Epidermal melanocyte (primary cell): Measurements from ENCODE around the gene DNAJC18.
"Not testable (repeated sequence)": the region's sequence is repeated elsewhere in the genome, so short reads cannot be mapped to it uniquely, and the experiment has no call there.

ENCODE experiments used
- DNase-seq: peaks from one replicate; pipeline ENCODE4 v3.0.0; 2011; ENCODE audit warnings: low spot score; ENCODE audit not compliant: insufficient read length

The DNAJC18 gene

GRCh38 chr5:139388198-139388821, 51.0 kb downstream of the DNAJC18 start:
- peak; percentile 21 for DNase-seq

GRCh38 chr5:139387611-139388197, 51.6 kb downstream of the DNAJC18 start:
- peak; percentile 12 for DNase-seq

GRCh38 chr5:139386956-139387355, 52.4 kb downstream of the DNAJC18 start:
- not testable (repeated sequence) for DNase-seq

- DNase-seq: no peak
Measured at GRCh38 chr5:139386050-139386438, 53.3 kb downstream of the DNAJC18 start.

GRCh38 chr5:139385061-139386049, 54.0 kb downstream of the DNAJC18 start:
- peak; percentile 11 for DNase-seq

- no peak for DNase-seq
Measured at GRCh38 chr5:139384591-139385051, 54.7 kb downstream of the DNAJC18 start.

GRCh38 chr5:139383993-139384590, 55.2 kb downstream of the DNAJC18 start:
- peak; percentile 11 for DNase-seq

- DNase-seq: peak; percentile 29
Measured at GRCh38 chr5:139383275-139383992, 55.9 kb downstream of the DNAJC18 start, which contains the start of gene SLC23A1. TSS of gene SLC23A1 (minus strand) at chr5:139383297. CDS start at chr5:139383253, 44 bp downstream.

- no peak for DNase-seq
Measured at GRCh38 chr5:139382807-139383206, 56.5 kb downstream of the DNAJC18 start.

- DNase-seq: no peak
Measured at GRCh38 chr5:139381837-139382761, 57.2 kb downstream of the DNAJC18 start.

GRCh38 chr5:139379626-139380449, 59.5 kb downstream of the DNAJC18 start:
- no peak for DNase-seq

GRCh38 chr5:139378941-139379361, 60.4 kb downstream of the DNAJC18 start:
- DNase-seq: peak; percentile 9

GRCh38 chr5:139378101-139378825, 61.1 kb downstream of the DNAJC18 start:
- DNase-seq: no peak

- no peak for DNase-seq
Measured at GRCh38 chr5:139377226-139377625, 62.1 kb downstream of the DNAJC18 start.

GRCh38 chr5:139376364-139376763, 63.0 kb downstream of the DNAJC18 start:
- DNase-seq: no peak

- no peak for DNase-seq
Measured at GRCh38 chr5:139374909-139375308, 64.4 kb downstream of the DNAJC18 start.

GRCh38 chr5:139371482-139372435, 67.6 kb downstream of the DNAJC18 start:
- DNase-seq: no peak
